Stimulated activated CD8-positive, alpha-beta memory T cell treated with anti-CD3 and anti-CD28 coated beads, Interleukin-12 subunit alpha, Interleukin-12 subunit beta, amount 100 ng/mL, for 24 hours (primary cell): ENCODE results near the gene PSENEN.
"Not testable (repeated sequence)": the region's sequence is repeated elsewhere in the genome, so short reads cannot be mapped to it uniquely, and the experiment has no call there.

Experiments
- DNase-seq: peaks from one replicate; pipeline ENCODE4 v3.0.0-alpha.2; 2020; ENCODE audit errors: extremely low read depth

Gene PSENEN

DNA sequence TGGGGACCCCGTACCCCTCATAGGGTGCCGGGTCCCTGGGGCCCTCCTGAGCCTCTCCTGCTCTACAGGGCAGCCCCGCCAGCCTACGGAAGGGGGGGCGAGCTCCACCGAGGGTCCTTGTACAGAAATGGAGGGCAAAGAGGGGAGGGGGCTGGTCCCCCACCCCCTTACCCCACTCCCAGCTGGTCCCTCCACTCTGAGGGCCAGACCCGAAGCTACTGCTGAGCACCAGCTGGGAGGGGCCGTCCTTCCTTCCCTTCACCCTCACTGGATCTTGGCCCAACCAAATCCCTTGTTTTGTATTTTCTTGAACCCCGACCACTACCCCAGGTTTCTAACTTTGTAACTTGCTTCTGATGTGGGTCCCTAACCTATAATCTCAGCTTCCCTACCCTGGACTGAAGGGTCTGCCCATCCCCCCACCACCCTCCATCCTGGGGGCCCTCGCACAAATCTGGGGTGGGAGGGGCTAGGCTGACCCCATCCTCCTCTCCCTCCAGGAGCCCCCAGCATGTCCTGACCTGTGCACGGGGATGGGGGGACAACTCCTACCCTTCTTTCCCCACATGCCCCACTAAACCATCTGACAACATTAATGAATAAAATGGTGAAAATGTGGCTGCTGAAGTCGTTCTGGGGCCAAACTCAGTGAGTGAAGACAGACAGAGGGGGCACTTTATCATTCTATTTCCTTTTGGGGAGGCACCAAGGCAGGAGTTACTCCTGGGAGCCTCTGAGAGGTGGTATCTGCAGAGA lies 42.9 kb downstream of the PSENEN start:
- no peak for DNase-seq

DNA sequence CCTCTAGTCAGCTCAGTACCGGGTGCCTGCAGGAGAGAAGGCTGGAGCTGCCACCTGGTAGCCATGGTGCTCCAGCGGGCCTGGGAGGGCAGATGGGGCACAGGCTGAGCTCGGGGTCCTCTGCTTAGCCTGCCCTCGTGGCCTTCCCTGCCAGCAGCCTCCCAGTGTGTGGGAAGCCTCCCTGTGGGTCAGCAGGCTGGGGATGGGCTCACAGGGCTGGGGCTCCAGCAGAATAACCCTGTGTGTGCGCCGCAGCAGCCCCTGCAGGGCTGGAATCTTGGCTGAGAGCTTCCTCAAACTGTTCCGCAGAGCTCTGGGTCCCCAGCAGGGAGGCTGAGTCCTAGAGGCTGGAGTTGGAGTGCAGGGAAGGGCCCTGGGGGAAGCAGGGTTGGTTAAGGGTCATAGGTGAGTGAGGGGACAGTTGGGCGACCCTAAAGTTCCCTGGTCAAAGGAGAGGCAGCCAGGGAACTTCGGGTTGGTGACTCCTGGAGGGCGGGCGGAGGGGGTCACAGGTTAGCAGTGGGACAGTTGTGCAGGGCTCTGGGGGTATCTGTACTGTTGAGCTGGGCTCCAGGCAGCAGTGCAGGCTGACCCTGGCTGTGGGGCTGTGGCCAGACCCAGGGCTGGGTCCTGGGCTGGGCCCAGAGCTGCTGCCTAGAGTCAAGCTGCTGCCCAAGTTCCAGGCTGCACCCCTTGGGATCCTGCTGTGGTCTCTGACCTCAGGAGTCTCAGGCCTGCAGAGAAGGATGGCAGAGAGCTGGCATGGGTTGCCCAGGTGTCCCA lies 43.9 kb downstream of the PSENEN start:
- DNase-seq = no peak

DNA sequence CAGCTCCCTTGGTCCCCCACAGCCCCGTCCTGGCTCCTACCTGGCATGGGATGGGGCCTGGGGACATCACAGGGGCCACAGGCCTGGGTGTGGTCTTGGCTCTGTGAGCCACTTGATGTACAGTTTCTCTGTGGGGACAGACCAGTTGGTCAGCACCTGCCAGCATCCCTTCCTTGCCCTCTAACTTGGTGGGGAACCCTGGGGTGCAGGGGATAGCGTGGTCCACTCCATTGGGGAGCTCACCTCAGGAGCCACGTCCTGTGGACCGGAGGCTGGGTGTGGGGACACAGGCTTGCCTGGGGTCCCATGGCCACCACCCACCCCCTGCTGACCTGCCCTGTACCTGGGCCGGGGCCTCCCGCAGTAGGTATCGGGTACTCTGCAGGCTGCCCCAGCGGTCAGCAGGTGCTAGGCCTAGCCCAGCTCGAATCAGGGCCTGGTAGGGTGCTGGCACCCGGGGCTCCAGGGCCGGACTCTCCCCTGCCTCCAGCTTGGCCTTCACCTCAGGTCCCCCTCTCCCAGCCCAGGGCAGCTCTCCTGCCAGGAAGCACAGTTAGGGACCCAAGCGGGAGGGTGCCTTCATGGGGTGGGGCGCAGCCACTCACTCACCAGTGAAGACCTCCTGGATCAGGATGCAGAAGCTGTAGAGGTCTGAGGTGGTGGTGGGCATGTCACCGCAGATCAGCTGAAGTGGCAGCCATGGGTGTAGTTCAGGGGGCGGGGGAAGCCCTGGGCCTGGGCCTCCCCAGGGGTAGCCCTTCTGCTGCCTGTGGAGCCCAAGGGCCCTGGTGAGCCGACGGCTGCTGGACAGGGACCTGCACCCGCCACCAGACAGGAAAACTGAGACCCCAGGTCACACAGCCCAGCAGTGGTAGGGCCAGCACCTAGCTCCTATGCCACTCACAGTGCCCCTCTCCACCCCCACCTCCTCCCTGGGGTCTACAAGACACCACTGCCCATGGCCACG lies 44.8 kb downstream of the PSENEN start:
- DNase-seq = no peak

DNA sequence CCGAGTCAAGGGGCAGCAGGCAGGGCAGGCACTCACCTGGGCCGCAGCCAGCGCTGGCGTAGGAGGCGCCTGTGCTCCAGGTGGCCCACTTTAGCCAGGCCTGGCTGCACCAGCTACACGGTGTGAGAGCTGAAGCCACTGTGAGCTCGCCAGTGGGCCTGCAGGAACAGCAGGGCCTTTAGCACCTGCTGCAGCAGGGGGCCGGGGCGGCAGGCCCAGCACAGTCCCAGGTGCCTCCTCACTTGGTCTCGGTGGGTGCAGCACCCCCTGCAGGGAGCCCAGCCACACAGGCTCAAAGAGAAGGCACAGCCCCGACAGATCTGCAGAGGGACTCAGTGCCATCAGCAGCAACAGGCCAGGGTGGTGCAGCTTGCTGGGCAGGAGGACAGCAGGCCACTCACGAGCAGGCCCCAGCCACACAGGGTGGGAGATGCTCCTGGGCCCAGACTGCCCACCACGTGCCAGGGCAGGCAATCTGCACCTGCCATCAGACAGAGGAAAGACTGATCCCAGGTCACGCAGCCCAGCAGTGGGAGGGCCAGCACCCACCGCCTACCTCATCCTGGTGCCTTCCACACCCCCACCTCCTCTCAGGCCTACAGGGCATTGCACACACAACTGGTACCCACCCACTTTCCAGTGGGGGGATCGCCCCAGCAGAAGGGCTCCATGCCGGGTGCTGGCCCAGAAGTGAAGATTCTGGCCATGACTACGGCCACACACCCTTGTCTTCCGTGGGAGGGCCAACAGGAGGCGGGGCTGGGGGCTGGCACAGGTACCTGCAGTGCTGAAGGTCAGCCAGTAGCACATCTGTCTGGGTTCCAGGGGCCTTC lies 45.7 kb downstream of the PSENEN start:
- no peak for DNase-seq

DNA sequence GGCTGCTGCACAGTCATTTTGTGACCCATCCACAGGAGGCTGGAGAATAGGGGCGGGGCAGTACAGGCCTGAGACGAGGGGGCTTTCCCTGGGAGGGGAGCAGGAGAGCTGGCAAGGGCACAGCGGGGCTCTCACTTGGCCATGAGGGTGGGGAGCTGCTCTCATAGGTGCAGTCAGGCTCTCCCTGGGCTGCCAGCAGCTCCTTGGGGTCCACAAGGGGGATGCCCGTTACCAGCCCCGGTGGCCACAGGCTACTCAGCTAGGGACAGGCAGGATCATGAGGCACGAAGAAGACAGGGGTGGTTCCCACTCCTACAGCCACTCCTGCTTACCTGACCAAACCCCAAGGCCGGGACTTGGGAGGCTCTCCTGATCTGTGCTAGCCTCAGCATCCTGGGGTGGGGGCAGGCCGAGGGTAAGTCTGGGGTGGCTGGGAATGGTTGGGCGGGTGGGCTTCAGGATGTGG lies 46.4 kb downstream of the PSENEN start:
- no peak for DNase-seq

DNA sequence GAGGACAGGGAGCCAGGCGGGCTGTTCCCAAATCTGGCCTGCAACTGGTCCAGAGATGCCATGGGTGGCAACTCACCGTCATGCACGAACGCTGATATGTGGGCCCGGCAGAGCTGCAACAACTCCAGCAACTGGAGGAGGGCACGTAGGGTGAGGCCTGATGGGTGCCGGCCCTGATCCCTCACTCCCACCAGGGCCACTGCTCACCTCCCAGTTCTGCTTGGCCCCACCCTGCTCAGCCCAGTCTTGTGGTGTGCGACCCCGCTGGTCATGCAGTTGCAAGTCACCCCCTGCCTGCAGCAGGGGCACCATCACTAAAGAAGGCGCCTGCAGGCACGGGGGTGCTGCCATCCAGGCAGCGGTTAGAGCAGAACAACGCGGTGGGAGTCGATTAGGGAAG lies 46.9 kb downstream of the PSENEN start:
- no peak for DNase-seq

DNA sequence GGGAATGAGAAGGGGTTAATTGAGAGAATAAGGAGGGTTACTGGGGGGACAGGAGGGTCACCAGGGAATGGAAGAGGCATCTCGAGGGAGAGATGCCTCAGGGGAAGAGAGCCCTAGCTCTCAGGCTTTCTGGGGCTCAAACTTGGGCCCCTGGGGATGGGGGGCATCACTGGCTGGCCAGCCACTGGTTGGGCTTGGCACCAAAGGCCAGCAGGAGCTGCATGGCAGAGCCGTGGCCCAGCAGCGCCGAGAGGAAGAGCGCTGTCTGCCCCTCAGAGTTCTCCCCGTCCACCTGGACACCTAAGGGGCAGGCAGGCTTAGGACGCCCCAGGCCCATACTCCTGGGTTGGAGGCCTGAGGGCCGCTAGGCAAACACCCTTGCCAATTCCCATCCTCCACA lies 47.4 kb downstream of the PSENEN start:
- DNase-seq = no peak

DNA sequence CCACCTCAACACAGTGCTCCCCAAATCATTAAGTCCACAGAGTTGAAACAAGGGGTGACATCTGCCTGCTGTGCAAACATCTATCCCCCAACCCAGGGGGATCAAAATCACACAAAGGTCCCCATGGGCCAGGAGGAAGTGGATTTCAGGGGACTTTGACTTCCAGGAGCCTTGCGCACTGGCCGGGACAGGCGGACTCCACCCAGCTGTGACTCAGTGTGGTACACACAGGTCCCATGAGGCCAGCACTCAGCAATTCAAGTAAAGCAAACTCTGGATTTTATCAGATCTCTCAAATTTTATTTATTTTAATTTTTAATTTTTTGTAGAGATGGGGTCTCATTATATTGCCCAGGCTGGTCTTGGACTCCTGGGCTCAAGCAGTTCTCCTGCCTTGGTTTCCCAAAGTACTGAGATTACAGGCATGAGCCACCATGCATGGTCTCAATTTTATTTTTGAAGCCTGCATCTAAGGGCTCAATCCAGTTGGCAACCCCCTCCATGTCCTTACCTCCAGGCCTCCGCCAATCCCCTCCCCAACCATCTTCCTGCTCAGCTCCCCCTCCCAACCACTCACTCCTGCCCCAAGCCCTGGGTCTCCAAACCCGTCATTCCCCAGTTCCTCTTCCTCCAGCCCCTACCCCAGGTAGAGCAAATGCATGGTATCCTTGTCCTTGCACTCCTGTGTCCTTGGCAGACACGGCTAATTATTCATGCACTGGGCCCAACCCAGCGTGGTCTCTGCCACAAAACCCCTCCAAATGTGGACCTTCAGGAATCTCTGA lies 48.1 kb downstream of the PSENEN start:
- no peak for DNase-seq

DNA sequence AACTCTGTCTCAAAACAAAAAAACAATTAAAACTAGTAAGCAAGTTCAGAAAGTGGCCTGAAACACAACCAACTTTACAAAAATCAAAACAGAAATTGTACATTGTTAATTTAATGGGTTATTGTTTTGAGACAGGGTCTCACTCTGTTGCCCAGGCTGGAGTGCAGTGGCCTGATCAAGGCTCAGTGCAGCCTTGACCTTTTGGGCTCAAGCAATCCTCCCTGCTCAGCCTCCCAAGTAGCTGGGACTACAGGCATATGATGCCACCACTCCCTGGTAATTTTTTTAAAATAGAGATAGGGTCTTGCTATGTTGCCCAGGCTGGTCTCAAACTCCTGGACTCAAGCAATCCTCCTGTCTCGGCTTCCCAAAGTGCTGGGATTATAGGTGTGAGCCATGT lies 50.1 kb downstream of the PSENEN start:
- not testable (repeated sequence) for DNase-seq
